NCI-H460 (cell line): ENCODE data around the gene EVI5. TPM values are rescaled to one million over a fixed set of nuclear protein-coding genes. Genes with fewer than 3 reads are reported as not detected.
"Not testable (repeated sequence)": the region's sequence is repeated elsewhere in the genome, so short reads cannot be mapped to it uniquely, and the experiment has no call there.

Experiments used
- DNase-seq: peaks from one replicate; pipeline ENCODE4 v3.0.0-alpha.2; 2016; ENCODE audit warnings: low read depth; ENCODE audit errors: extremely low read depth
- total RNA-seq: library from RNA; depleted of rRNA; stranded (reverse); fragments of >200 nt; shearing (Covaris generic); gene quantifications from 2 replicates; pipeline ENCODE4 v1.2.3, GENCODE V29; 2014

EVI5 gene
- total RNA-seq, 1 experiment from 2014 or later, result 20.5 TPM

DNA sequence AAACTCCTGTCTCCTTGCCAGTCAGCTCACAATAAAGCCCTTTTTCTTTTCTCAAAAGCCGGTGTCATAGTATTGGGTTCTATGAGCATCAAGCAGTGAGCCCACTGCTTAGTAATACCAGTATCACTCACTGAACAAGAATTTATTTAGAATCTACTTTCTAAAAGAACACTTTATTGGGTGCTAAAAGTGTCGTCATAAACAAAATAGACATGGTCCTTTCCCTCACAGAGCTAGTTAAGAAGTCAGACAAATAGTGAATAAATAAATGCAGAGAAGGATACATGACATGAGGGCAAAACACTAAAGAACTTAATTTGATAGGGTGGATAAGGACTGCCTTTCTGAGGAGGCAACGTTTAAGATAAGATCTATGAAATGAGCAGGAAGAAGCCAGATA is 32.2 kb downstream of the EVI5 start:
- DNase-seq, result no peak

DNA sequence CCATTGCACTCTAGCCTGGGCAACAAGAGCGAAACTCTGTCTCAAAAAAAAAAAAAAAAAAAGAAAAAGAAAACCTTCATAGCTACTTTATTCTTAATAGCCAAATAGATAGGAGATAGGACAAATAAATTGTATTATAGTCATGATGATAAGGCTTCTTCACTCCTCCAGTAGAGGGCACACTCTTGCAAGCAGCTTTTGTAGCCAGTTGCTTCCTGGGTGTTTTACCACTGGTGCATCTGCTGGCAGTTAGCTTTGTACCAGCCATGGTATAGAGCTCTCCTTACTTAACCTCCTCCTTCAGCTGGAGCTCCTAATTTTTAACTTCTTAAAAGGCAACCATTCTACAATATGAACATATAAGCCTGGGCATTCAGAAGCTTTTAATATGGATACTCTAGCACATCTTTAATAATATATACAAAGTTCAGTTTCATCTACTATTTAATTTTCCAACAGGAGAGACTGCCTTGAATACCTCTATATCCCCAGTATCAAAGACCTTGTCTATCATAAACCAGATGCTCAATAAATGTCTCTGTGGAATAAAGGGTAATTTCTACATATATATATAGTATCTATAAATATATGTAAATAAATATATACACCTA is 35.8 kb downstream of the EVI5 start:
- DNase-seq, result peak; percentile 50

DNA sequence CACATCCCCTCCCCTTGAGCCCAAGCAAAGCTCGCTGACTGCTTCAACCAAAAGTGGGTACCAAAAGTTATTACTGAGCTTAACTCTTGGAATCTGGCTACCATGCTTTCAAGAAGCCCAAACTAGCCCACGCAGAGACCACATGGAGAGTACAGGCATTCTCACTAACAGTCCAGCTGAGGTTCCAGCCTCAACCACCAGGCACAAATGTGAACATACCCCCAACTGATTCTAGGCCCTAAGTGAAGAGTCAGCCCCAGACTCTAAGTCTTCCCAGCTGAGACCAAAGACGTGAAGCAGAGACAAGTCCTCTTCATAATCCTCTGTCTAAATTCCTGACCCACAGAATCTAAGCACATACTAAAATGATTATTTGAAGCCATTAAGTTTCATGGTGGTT is 36.8 kb downstream of the EVI5 start:
- no peak for DNase-seq

DNA sequence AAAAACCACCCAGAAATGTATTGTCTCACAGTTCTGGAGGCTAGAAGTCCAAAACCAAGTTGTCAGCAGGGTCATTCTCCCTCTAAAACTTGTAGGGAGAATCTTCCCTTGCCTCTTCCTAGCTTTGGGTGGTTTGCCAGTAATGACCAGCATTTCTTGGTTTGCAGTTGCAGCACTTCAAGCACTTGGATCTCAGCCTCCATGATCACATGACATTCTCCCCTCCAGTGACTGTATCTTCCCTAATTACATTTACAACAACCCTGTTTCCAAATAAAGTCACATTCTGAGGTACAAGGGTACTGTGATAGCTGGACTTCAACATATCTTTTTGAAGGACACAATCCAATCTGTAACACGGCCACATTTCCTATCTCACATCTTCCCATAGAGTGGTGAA is 37.2 kb downstream of the EVI5 start:
- DNase-seq, result no peak

DNA sequence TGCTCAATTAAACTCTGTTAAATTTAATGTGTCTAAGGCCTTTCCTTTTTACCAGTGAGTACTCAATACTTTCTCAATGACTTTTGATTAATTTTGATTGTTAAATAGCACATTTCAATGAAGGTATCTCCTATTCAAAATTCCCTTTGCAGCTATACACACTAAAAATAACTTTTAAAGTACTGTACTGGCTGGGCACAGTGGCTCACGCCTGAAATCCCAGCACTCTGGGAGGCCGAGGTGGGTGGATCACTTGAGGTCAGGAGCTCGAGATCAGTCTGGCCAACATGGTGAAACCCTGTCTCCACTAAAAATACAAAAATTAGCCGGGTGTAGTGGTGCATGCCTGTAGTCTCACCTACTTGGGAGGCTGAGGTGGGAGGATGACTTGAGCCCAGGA is 38.7 kb downstream of the EVI5 start:
- not testable (repeated sequence) for DNase-seq

DNA sequence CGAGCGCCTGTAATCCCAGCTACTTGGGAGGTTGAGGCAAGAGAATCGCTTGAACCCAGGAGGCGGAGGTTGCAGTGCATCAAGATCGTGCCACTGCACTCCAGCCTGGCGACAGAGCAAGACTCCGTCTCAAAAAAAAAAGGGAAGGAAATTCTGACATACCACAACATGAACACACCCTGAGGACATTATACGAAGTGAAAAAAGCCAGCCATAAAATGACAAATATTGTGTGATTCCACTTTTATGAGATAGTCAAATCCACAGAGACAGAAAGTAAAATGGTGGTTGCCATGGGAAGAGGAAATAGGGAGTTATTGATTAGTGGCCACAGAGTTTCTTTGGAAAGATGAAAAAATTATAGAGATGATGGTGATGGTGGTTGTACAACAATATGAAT is 41.7 kb downstream of the EVI5 start:
- no peak for DNase-seq

DNA sequence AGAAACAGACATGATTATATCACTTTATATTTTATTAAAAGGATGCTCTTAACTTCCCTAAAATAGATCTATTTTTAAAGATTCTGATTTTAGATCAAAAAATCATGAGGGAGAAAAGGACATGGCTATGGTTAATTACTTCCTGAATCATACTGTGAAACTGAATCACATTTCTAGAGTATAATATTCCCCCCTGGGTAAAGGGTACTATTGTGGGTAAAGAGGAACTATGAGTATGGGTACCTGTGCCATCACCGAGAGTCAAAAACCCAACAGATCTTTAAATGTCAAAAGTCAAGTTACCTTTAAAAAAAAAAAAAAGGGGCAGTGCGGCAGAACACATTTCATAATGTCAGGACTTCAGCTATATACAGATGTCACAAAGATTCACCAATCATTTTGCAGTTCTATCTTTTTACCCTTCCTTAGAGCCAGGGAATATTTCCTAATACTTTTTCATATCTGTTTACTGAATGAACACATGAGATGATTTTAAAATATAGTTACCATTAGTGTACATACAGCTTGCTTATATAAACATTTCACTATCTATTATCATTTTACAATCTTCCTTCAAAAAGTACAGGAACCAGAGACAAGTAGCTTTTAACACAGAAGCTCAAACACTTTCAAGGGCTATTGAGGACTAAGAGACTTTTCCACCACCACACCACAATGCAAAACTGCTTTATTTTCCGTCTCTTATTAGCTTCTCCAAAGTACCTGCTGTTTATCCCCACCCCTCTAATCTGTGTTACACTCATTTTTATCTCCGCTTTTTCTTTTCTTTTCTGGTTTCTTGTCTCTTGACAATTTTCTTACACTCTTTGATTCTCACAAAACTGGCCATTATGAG is 45.0 kb downstream of the EVI5 start:
- no peak for DNase-seq

DNA sequence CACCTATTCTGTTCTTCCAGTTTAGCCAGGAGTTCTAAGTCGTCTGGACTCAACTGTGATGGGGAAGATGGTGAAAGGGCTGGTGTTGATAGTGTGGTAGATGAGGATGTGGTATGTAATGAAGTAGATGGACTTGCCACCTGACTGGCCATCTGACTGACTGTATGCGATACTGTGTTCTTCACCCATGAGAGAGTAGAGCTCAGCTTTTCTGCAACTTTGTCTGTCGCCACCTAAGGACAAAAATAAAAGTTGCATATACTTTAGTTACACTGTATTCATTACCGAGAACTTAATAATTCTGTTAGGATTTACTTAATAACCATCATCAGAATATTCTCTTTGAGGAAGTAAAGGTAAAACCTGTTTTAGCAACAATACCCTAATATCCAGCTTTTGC is 48.5 kb downstream of the EVI5 start:
- DNase-seq, result no peak

DNA sequence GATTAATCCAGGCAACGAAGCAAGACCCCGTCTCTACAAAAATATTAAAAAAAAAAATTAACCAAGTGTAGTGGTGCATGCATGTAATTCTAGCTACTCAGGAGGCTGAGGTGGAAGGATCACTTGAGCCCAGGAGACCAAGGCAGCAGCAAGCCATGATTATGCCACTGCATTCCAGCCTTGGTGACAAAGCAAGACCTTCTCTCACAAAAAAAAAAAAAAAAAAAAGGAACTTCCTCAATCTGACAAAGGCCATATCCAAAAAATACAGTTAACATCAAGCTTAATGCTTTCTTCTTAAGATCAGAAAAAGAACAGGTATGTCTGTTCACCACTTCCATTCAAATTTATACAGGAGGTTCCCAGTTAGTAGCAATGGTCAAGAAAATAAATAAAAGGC is 54.4 kb downstream of the EVI5 start:
- no peak for DNase-seq

DNA sequence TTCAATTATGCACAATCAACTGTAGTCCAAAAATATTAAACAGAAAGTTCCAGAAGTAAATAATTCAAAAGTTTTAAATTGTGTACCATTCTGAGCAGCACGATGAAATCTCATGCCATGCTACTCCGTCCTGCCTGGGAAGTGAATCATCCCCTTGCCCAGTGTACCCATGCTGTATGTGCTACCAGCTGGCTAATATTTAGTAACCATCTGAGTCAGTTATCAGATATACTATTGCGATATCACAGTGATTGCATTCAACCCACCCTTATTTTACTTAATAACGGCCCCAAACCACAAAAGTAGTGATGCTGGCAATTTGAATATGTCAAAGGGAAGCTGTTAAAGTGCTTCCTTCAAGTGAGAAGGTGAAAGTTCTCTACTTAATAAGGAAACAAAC is 56.2 kb downstream of the EVI5 start:
- DNase-seq, result no peak

DNA sequence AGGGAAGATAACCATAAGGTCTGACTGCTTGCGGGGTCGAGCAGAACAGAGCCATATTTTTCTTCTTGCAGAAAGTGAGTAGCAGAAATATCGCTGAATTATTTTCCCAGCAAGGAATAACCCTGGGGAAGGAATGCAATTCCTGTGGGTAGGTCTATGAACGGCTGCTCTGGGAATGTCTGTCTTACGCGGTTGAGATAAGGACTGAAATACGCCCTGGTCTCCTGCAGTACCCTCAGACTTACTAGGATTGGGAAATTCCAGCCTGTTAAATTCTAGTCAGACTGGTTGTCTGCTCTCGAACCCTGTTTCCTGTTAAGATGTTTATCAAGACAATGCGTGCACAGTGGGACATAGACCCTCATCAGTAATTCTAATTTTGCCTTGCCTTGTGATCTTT is 61.2 kb downstream of the EVI5 start:
- DNase-seq, result not testable (repeated sequence)

DNA sequence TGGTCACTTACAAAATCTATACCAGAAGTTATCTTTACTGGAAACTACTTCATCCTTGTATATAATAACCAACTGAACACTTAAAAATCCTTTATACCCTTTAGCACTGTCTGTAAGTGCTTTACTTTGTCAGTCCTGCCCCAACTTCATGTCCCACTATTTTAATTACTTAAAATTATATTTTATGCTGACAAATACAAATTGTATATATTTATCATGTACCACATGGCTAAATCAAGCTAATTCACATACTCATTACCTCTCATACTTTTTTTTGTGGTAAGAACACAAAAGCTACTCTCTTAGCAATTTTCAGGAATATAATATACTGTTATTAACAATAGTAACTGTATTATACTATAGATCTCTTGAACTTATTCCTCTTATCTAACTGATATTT is 63.0 kb downstream of the EVI5 start:
- no peak for DNase-seq

DNA sequence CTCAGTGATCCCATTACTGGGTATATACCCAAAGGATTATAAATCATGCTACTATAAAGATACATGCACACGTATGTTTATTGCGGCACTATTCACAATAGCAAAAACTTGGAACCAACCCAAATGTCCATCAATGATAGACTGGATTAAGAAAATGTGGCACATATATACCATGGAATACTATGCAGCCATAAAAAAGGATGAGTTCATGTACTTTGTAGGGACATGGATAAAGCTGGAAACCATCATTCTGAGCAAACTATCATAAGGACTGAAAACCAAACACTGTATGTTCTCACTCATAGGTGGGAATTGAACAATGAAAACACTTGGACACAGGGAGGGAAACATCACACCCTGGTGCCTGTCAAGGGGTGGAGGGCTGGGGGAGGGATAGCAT is 63.8 kb downstream of the EVI5 start:
- not testable (repeated sequence) for DNase-seq

DNA sequence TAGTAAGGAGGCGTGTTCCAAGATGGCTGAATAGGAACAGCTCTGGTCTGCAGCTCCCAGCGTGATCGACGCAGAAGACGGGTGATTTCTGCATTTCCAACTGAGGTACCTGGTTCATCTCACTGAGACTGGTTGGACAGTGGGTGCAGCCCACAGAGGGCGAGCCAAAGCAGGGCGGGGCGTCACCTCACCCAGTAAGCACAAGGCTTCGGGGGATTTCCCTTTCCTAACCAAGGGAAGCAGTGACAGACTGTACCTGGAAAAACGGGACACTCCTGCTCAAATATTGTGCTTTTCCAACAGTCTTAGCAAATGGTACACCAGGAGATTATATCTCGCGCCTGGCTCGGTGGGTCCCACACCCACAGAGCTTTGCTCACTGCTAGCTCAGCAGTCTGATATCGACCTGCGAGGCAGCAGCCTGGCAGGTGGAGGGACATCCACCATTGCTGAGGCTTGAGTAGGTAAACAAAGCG is 69.4 kb downstream of the EVI5 start:
- DNase-seq, result not testable (repeated sequence)

DNA sequence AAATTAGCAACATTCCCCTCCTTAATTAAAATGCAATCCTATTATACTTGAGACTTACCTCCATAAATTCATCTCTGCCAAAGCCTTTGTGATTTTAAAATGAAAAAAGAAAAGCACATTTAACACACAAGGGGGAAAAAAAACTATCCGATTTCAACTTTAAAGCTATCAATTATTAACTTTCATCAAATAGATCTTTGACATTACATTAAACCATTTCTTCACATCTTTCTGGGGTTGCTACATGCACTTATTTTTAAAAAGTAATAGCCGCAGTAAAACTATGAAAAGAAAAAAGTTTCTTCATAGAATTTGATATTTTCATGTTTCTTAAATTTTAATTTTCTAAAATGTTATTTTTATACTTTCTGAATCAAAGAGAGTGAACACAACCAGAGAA is 71.0 kb downstream of the EVI5 start:
- DNase-seq, result no peak

DNA sequence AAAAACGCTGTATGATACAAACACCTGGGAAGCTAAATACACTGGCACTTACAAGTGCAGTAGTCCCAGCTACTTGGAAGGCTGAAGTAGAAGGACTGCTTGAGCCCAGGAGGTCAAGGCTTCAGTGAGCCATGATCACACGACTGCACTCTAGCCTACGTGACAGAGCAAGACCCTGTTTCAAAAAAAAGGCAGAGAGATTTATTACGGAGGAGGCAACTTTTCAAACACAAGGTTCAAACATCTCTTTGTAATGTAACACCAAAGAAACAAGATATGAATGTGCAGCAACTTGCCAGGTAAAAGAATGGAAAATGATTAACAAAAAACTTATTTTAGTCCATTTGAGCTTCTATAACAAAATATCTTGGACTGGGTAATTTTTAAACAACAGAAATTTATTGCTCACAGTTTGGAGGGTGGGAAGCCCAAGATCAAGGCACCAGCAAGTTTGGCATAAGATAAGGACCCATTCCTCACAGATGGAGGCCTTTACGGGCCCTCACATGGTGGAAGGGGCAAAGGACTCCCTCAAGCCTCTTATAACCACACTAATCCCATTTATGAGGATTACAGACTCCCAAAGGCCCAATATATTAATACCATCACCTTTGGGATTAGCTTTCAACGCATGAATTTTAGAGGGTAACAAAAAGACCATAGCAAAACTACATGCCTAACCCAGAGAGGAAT is 73.3 kb downstream of the EVI5 start:
- DNase-seq, result no peak

DNA sequence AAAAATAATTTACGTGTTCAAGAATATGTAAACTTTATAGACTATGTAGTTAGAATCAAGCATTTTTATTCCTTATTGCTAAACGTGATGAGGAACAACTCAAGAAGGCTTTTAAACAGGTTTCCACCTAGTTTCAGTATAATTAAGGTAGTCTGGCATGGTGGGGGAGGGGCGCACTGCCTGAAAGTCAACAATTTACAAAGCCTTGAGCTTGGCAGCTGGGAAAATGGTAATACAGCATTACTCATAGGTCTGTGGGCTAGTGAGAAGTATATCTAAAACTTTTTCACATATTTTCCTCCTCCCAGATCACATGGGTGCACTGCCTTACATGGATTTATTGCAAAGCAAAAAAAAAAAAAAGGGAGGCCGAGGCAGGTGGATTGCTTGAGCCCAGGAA is 75.2 kb downstream of the EVI5 start:
- DNase-seq, result no peak

DNA sequence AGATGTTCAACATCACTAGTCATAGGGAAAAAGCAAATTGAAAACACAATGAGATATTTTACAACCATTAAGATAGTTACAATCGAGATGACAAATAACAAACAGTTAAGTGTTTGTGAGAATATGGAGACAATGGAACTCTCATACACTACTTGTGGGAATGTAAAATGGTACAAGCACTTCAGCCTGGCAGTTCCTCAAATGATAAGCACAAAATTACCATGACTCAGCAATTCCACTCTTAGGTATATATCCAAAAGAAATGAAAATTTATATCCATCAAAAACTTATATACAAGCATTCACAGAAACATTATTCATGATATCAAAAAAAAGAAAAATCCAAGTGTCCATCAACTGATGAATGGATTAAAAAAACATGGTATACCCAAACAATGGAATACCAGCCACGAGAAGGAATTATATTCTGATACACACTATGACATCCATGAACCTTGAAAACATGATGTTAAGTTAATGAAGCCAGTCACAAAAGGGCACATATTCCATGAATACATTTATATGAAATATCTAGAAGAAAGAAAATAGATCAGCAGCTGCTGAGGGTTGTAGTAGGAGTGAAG is 76.4 kb downstream of the EVI5 start:
- no peak for DNase-seq

DNA sequence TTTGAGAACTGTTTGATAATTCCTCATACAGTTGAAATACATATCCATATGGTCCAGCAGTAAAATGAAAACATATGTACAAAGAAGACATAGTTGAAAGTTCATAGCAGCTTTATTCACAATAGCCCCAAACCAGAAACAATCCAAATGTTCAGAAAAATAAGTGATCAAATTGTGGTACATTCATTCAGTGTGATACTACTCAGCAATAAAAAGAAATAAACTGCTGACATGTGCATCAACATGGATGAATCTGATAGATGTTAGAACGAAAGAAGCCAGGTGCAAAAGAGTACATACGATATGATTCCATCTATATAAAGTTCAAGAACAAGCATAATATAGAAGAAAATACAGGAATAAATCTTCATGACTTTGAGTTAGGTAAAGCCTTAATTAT is 77.2 kb downstream of the EVI5 start:
- no peak for DNase-seq

DNA sequence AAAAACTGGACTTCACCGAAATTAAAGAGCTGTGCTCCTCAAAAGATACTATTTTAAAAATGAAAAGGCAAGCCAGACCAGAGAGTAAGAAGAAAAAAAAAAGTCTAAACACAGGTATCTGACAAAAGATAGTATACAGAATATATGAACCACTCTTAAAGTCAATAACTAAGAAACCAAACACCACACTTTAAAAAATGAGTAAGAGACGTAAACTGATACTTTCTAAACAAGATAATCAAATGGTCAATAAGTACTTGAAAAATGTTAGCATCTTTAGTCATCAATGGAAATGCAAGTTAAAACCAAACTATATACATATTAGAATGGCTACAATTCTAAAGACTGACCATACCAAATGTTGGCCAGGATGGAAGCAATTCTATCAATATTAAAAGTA is 77.6 kb downstream of the EVI5 start:
- no peak for DNase-seq

DNA sequence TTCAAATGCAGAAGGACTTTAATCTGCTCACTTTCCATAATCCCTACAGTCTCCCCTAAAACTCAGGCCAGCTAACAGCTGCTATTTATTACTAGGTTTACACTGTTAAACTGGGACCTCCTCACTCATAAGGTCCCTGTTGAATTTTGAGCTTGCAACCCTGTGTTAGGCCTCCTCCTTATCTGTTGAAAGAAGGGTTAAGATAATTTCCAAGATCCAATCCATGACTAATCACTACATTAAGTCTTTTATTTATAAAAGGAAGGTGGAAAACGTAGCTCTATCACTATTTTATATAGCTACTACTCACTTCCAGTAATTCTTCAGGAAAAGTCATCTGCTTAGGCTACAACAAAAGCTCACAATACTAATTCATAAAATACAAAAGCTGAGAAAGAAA is 79.5 kb downstream of the EVI5 start:
- no peak for DNase-seq
